Activated T-cell treated with anti-CD3 and anti-CD28 coated beads for 4 hours (primary cell): Measurements from ENCODE around the gene FRMD4A.
"Not testable (repeated sequence)": the region's sequence is repeated elsewhere in the genome, so short reads cannot be mapped to it uniquely, and the experiment has no call there.

Experiments used
- DNase-seq: peaks from one replicate; pipeline ENCODE4 v3.0.0-alpha.2; 2020

The FRMD4A gene

DNA sequence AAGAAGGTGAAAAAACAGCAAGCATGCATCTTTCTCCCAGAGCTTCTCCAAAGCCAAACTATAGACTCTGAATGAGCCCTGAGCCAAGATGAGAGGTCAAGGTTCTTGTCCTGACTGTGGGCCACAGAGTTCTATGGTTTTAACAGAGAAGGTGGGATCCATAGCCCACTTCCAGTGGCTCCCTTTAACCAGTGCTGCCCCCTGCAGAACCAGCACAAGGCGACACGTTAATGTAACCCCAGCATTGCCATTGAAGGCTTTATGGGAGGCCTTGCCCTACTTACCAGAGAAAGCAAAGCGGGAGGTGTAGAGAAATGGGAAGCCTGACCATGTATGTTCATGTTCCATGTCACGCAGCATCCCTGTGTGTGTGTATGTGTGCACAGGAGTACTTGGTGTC lies 500.3 kb downstream of the FRMD4A start:
- no peak for DNase-seq

DNA sequence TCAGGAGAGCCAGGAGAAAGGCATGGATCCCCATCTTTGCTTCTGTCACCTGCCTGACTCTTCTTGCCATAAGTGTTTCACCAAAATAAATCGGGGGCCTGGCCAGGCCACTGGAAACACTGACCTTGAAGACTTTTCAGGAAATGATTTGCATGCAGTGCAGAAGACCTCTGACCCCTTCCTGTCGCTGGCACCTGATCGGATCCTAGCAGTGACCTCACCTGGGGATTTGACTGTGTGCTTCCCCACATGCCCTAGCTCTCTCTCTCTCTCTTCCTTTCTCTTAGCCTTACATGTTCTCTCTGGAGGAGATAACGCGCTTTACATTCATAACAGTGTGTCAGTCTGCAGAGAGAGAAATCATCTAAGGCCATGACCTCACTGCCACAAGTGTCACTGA lies 500.9 kb downstream of the FRMD4A start:
- DNase-seq: no peak

DNA sequence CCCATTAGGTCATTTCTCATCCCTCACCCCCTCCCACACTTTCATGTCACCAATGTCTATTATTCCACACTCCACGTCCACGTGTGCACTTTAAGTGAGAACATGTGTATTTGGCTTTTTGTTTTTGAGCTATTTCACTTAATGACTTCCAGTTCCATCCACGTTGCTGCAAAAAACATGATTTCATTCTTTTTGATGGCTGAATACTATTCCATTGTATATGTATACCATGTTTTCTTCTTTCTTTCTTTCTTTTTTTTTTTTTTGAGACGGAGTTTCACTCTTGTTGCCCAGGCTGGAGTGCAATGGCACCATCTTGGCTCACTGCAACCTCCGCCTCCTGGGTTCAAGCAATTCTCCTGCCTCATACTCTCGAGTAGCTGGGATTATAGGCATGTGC lies 502.4 kb downstream of the FRMD4A start:
- DNase-seq: not testable (repeated sequence)

DNA sequence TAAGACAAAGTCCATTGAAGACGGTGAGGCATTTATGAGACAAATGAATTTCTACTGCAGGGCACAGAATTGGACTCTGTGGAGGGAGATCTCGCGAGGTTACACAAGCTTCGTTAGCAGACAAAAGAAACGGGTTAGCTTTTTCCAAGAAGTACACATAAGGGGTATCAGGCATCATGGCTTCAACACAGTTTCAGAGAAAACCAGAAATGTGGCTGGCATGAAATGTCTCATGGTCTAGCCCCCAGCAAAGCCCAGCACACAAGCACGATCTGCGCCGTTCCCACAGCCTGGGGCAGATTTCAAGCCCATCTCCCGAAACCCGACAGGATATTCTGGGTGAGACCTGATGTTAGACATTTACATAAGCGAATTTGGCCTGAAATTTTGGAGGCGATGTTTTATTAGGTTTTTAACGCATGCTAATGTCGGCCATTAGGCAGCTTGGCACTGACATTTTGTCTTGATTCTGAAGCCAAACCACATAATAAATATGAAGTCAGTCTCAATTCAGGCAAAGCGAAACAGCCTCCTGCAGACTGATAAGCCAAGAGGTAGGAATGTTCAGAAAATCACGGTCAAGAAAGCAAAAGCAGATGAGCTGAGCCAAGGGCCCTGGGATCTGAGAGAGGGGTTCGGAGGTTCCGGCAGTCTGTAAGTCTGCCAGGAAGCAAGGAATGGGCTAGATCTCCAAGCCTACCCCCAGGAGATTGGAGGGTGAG lies 503.5 kb downstream of the FRMD4A start:
- DNase-seq: no peak

DNA sequence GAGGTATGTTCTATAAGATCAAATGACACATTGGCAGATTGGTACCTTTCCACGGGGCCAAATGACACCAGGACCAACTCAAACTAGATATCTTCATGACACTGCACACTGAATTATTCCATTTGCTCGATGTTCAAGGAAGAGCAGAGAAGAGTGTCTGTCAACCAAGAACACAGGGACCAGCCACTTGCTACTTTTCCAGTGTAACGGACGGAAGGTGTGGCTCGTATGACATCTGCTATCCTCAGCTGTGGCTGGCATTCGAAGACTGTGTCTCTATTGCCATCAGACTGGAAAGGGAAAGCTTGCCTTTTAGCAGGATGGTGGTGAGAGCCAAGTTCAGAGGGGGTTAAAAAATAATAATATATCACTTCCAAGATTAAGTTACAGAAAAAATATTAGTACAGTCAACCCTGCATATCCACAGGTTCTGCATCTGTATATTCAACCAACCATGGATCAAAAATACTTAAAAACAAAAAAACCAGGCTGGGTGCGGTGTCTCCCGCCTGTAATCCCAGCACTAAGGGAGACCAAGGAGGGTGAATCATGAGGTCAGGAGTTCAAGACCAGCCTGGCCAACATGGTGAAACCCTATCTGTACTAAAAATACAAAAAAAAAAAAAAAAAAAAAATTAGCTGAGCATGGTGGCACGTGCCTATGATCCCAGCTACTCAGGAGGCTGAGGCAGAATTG lies 506.9 kb downstream of the FRMD4A start:
- DNase-seq: no peak

DNA sequence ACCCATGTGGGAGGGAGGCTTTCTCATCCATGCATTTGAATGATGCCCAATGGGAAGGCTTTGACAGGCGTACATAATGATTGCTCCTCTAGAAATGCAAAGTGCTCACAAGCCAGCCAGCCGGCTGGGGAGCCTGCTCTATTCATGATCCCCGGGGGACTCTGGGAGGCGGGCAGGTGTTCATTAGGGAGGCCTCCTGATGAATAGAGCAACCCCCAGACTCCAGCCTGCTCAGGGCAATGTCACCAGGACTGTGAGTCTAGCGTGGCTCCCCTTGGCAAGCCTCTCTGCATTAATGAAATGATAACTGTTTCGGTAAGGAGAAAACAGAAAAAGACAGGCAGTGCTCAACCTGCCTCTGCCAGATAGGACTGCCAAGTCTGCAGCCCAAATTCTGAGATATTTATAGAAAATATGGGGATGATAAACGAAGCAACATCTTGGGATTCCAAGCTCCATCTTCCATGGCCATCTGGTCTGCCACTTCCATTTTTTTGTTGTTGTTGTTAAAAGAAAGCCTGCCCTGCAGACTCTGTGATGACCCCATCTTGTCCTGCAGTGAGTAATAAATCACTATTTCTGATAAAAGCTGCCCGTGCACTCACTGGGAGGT lies 507.5 kb downstream of the FRMD4A start:
- DNase-seq: no peak

DNA sequence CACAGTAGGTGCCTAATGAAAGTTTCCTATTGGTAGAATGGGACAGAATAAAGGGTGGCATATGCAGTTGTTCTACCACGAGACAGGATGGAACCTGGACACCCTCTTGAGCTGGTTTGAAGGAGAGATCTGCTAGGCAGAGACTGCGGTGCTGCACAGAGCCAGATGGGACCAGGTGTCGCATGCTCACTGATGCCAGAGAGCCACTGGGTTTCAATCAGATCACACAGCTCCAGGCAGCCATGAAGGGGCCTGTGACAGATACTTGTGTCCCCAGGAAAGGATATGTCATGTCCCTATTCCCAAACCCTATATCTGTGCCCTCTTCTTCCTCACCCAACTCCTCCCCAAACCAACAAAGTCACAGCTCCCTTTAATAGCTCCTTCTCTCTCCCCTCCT lies 508.2 kb downstream of the FRMD4A start:
- DNase-seq: no peak

DNA sequence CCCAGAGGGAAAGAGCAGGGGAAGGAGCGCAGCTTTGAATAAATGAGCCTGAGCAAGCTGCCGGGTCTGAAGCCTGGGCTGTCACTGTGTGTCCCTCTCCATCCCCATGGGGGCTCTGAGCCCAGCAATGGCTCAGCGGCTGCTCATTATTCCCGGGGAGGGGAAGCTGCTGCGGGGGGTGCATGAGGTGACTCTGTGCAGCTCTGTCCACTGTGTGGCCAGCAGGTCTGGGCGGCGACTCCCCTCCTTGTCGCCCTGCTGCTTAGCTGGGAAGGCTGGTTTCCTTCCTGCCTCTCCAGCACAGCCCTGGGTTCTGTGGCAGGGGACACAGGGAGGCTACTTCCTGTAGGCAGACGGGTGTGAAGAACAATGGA lies 509.8 kb downstream of the FRMD4A start:
- DNase-seq: no peak

DNA sequence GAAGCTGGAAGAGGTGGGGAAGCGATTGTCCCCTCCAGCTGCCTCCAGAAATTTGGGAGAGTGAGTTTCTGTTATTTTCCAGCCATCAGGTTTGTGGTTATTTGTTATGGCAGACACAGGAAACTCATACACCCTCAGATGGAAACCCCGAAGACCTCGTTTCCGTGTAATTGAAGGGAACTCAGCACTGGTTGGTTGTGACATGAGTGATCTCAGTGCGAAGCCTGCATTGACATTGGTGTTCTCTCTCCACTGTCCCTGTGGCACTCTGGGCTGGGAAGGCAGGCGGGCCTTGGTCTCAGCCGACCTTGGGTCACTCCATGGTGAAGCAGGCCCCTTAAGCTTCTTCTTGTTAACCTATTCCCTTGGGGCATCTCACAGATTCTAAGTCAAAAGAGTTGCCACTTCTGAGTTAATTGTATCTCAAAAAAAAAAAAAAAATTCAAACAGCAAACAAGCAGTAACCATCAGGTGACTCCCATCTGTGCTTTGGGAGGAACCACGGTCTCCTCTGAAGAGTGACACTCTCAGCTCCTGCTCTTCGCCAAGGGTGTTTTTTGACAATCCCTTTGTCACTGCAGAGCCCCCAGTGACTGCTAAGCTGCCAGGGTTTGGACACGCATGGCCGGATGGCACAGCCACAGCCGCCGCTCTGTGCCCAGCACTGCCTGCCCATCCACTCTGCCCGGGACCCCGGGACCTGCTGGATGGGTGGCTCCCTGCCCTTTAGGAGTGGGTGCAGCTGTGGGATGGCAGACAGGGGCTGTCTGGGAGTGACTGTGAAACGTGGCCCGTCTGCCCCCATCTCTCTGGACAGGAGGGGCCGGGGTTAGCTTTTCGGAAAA lies 510.4 kb downstream of the FRMD4A start:
- DNase-seq: no peak

DNA sequence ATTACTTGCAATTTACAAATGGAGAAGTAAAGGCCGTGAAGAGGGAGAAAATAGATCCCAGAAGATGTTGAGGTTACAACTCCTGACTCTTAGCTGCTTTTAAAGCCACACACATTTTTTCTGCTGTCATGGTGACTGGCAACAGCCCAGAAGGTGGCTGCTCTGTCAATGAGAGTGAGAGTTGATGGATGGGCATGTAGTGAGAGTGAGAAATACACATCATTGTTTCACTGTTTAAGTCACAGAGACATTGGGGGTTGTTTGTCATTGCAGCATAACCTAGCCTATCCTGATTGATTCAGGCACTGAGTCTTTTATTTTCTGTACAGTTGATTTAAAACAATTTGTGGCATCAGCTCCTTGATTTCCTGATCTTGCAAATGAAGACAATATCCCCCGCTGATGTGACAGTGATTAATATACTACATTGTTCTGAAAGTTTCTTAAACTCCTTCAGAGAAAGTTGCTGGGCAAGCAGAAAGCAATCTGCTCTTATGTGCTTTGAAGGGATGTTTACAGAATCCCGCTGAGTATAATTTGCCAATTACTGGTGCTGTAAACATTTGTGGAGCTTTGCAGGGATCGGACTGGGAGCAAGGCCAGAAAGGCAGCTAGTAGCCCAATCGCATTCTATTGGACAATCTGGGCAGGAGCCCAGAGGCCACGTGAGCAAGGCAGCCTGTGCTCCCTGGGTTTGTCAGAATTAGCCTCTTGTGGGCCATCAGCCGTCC lies 514.4 kb downstream of the FRMD4A start:
- DNase-seq: no peak

DNA sequence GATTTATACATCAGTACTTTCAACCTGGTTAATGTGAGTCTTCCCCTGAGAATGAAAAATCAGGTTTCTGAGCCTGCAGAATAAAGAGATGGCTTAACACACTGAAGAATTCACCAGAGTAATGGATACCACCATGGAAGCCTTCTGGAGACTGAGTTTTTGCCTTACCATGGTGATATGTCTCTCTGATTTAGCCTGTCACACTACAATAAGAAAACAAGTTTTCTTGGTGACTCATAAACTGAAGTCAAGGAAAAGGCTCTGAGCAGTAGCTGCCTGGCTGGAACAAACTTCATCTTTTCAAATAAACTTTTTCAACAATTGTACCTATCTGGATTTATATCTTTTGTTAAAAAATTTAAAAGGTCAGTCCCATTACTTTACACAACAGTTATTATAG lies 515.0 kb downstream of the FRMD4A start:
- no peak for DNase-seq

DNA sequence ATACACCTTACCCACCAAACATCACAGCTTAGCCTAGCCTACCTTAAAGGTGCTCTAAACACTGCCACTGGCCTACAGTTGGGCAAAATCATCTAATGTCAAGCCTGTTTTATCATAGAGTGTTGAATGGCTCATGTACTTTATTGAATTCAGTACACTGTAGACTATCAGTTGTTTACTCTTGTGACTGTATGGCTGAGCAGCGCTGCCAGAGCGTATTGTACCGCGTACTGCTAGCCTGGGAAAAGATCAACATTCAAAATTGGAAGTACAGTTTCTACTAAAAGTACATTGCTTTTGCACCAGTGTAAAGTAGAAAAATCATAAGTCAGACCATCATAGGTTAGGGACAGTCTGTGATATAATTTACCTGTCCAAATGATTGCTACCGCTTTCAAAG lies 517.2 kb downstream of the FRMD4A start:
- no peak for DNase-seq

DNA sequence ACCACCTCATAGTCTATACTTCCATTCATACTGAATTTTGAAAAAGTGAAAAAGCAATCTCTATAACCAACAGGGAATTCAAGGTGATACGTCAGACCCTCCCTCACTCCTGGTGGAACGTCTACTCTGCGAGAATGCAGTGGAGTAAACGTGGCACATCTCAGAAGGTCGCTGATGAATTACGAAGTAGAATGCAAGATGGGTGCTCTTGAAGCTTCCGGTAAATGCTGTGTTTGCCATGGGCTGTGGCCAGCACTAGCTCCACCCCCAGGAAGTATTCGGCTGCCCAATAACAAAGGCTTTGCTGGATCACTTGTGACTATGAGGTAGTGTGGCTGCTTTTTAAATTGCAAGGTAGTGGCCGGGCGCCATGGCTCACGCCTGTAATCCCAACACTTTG lies 517.9 kb downstream of the FRMD4A start:
- no peak for DNase-seq

DNA sequence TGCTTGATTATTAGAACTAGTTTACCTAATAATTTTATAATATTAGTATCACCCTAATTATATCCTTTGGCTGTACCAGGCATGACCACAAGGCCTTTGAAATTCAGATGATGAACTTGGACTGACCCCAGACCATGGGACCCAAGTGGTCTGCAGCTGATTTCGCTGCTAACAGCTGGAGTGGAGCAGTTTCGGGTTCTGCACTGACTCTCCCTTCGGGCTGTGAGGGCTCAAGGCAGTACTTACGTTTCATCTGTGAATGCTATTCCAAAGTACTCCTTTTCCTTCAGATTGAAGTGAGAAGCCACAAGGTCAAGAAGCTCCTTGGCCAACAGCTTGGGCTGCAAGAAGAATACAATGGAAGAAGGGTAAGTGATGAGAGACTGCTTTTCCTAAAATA lies 520.2 kb downstream of the FRMD4A start:
- DNase-seq: no peak

DNA sequence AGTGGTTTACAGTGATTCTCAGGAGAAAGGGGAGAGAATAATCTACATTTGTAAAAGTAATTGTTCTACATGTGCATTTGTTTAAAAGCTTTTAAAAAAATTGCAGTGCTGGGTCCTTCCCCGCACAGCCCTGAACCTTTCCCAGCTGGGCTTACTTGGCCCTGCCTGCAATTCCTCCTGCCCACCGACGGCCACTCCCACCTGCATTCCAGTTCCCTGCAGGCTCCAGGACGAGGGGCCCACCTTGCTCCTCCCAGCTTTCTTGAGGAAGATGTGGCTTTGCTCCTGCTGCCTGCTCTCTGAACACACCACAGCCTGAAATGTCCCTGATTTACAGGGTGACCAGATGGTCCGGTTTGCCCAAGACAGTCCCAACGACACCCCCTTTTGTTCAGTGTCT lies 521.3 kb downstream of the FRMD4A start:
- no peak for DNase-seq

DNA sequence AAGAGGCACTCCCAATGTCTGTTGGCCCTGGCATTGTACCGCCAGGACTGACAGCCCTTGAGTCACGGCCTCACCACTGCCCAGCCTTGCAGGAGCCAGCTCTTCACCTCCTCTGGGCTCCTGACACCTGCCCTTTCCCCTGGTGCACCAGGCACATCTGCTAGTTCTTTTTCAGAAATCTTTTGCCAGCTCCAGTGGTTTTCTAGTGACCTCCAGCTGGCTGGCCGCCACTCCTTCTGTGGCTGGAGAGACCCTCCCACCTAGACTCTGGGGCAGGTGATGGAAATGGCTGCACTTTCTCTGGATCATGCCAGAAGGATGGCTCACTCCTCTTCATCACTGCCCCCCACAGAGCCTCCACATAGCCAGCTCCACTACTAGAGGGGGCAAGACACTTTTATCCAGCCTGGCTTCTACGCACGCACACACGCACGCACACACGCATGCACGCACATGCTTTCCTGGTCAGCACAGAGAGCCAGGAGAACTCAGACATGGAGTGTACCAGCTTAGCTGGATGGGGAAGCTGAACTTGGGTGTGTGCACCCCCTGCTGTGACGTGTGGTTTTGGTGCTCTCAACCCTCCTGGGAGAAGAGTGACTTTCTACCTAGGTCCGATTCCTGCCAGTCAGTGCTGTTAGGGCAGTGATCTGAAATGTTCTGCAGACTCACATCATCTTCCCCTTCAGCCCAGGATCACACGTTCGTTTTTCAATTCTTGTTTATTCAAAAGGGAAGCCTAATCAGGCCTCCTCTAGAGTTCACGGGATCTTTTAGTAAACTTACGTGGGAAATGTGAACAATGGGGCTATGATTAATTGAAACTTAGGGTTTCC lies 522.0 kb downstream of the FRMD4A start:
- DNase-seq: no peak

DNA sequence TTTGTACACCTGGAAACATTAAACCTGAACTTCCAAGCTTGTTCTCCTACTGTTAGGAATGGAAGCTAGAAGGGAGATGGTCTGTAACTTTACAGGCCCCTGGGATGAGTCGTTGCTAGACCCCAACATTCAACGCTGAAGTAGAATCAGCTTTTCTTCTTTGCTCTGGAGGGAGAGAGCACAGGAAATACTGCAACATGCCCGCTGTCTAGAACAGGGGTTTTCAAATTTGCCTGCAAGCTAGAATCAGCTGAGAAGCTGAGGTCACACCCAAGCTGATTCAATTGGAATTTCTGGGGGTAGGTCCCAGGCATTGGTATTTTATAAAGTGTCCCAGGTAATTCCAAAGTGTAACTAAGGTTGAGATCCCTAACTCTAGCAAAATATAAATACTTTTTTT lies 524.3 kb downstream of the FRMD4A start:
- no peak for DNase-seq

DNA sequence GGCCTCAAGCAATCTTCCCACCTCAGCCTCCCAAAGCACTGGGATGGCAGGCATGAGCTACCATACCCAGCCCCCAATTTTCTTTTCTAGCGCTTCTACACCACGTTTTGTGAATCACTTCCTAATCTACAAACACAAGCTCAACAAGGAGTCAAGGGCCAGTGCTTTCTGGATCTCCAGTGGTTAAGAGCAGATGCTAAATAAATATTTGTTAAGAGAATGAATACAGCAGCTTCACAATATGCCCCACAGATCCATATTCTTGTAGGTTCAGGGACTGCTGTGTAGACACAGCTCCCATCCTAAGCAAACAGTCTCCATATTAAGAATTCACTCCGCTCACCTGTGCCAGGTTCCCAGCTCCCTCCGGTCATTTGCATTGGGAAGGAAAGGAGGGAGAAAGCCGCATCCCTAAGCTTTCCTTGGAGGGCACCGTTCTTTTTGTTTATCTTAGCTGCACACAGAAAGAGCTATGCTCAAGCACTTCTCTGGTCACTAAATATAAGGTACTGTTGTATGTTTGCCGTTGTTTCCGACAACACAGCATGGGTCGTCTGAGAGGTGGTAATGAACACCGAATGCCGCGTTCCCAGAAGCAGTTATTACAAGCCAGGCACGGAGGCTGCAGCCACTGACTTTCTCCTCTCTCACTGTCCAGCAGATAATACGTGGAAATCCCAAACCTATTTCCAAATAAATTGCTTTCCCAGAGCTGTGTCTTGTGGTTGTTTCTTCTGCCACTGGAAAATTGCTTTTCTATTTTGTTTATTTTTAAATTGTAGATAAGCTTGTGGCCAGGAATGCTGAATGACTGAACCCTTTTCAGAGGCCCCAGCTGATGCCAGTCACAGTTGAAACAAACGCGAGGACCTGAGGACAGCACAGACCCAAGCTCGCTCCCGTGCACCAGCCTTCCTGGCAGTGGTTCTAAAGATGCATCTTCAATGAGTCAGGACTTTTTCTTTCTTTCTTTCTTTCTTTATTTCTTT lies 526.9 kb downstream of the FRMD4A start:
- no peak for DNase-seq

DNA sequence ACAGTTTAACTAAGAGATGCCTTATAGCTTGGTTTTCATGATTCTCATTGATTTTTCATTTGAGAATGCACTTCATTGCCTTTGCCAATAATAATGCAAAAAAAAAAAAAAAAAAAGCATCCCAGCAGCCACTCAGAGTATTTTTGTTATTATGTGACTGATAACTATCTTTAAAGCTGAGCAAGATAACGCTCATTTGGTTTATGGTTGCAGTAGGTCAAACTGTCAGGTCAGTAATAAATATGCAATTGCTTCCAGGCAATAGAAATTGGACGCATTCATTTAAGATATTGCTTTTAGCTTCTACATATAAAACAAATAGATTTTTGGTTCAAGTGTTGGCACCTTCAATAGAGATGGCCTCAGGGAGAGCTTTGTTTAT lies 528.8 kb downstream of the FRMD4A start:
- DNase-seq: no peak

DNA sequence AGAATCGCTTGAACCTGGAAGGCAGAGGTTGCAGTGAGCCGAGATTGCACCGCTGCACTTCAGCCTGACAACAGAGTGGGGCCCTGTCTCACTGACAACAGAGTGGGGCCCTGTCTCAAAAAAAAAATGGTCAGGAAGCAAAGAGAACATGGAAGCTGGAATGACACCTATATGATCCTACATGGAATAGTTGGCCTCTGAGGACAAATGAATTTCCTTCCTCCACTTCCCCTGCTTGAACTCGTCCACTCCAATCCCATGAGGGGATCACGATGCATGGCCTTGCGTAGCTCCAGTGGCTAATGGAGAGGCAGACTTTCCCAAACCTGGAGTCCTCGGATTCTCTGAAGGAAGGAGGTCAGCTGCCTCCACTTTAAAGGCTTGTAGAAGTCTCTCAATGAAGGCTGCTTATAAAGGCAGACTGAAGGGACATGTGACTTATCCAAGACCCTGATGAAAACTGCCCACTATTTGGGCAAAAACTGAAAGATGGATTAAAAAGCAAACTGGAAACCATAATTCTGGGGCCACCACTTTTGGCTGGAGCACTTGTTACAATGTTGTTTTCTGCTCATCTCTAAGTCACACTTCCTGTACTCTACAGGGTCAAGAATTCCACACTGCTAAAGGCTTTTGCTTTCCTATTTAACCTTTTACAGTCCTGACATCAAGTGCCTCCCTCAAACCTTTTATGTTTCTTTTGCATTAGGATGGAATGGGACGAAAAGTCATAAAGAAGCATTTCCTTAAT lies 529.4 kb downstream of the FRMD4A start:
- DNase-seq: no peak
